ENCODE data around the gene CYP39A1. TPM values are rescaled to one million over a fixed set of nuclear protein-coding genes. Genes with fewer than 3 reads are reported as not detected.

CYP39A1 gene
- total and polyA plus RNA-seq, 10 of the 15 experiments (the other 5 are each of a cell fraction or from before 2014, with no cell fraction given), result not detected

DNA sequence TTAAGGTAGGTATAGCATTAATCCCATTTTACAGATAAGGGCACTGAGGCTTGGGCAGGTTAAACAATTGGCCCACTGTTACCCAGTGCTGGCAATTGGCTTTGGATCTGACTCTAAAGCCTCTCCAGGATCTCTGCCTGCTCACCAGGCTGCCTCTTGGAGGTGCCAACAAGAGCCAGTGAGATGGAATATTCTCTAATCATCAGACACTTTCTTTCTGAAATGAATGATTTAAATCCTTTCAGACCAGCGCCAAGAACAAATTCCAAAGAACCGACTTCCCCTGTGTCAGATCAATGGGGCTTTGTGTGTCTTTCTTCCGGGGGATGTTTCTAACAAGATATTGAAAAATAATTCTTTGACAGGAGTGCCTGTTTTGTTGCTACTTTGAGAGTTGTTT, 23.6 kb downstream of the CYP39A1 start:
- ChIA-PET SMC1A (ENCODE audit: uncharacterized antibody, unreplicated experiment) (interaction anchor here (2.0 kb wide), 1 partner anchor 539 kb away, joined by 6 read pairs; no protein-coding TSS in a partner anchor), POLR2A (no interaction called here), CTCF (interaction anchor here (2.2 kb wide), 1 partner anchor 409 kb away, joined by 9 read pairs; no protein-coding TSS in a partner anchor), RAD21 (ENCODE audit: unreplicated experiment) (no interaction called here)
- FAIRE-seq, result no peak
- BruUV-seq (replicated peaks), result no TSS peak
- Histone ChIP-seq H3K4me2 (ENCODE audit: control insufficient read depth, insufficient read depth) (no peak overlapping the region), H4K20me1 (ENCODE audit: control insufficient read depth, insufficient read depth) (no peaks in the 10 kb centered on the region), H3K27ac (ENCODE audit: control insufficient read depth, insufficient read depth) (no peak overlapping the region), H3K27me3 (replicated peaks in 1 of 2; ENCODE audit: control insufficient read depth in 2 of 2, insufficient read depth in 2 of 2, low read length in 1 of 2) (peaks cover 0 to 2% of the 10 kb centered on the region in 2 experiments; a peak in 1 of 4 replicates), H3K9me3 (replicated peaks; ENCODE audit: control insufficient read depth, insufficient read depth, low read length) (no peaks in the 10 kb centered on the region), H3K9ac (ENCODE audit: control insufficient read depth, insufficient read depth, low read length) (no peak overlapping the region), H3K36me3 (ENCODE audit: control insufficient read depth in 2 of 2, insufficient read depth in 2 of 2, low read length in 1 of 2) (no peaks in the 10 kb centered on the region), H3K4me1 (ENCODE audit: control insufficient read depth, insufficient read depth, low read length) (no peaks in the 10 kb centered on the region), H3K79me2 (ENCODE audit: control insufficient read depth, insufficient read depth, low read length) (no peaks in the 10 kb centered on the region), H2AFZ (ENCODE audit: control insufficient read depth, low read depth, low read length) (no peak overlapping the region), H3K4me3 (no peak overlapping the region)
- DNase-seq (ENCODE audit: low read depth, low spot score), result no peak
- intact Hi-C loops (cut with micrococcal nuclease; ENCODE audit: unreplicated experiment) (loop anchor here (5.0 kb wide), 1 partner anchor 697 kb away; no protein-coding TSS in a partner anchor), in situ Hi-C loops (cut with MboI) (loop anchor here (25.0 kb wide), 1 partner anchor 542 kb away; no protein-coding TSS in a partner anchor)
- TF ChIP-seq GATAD2B (conservative IDR thresholded peaks at IDR 0.05; ENCODE audit: low read depth) (no peak), ZNF274 (IDR thresholded peaks at IDR 0.05; ENCODE audit: insufficient read depth, insufficient read length) (no peak), EZH2 (IDR thresholded peaks at IDR 0.05; ENCODE audit: borderline replicate concordance, control insufficient read depth, low read depth, low read length) (no peak), MYB (IDR thresholded peaks at IDR 0.05; ENCODE audit: borderline replicate concordance, low read depth, low read length) (no peak), PML (IDR thresholded peaks at IDR 0.05; ENCODE audit: low read length) (no peak), SMAD5 (IDR thresholded peaks at IDR 0.05; ENCODE audit: low read depth) (no peak), MYC (IDR thresholded peaks at IDR 0.05; ENCODE audit: insufficient read depth, insufficient read length, insufficient replicate concordance, low read length, severe bottlenecking) (no peak), IKZF2 (IDR thresholded peaks at IDR 0.05) (no peak)
- TF ChIP-seq, protein P1, sequence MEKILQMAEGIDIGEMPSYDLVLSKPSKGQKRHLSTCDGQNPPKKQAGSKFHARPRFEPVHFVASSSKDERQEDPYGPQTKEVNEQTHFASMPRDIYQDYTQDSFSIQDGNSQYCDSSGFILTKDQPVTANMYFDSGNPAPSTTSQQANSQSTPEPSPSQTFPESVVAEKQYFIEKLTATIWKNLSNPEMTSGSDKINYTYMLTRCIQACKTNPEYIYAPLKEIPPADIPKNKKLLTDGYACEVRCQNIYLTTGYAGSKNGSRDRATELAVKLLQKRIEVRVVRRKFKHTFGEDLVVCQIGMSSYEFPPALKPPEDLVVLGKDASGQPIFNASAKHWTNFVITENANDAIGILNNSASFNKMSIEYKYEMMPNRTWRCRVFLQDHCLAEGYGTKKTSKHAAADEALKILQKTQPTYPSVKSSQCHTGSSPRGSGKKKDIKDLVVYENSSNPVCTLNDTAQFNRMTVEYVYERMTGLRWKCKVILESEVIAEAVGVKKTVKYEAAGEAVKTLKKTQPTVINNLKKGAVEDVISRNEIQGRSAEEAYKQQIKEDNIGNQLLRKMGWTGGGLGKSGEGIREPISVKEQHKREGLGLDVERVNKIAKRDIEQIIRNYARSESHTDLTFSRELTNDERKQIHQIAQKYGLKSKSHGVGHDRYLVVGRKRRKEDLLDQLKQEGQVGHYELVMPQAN (conservative IDR thresholded peaks at IDR 0.05), result no peak
- TF ChIP-seq, protein P2, sequence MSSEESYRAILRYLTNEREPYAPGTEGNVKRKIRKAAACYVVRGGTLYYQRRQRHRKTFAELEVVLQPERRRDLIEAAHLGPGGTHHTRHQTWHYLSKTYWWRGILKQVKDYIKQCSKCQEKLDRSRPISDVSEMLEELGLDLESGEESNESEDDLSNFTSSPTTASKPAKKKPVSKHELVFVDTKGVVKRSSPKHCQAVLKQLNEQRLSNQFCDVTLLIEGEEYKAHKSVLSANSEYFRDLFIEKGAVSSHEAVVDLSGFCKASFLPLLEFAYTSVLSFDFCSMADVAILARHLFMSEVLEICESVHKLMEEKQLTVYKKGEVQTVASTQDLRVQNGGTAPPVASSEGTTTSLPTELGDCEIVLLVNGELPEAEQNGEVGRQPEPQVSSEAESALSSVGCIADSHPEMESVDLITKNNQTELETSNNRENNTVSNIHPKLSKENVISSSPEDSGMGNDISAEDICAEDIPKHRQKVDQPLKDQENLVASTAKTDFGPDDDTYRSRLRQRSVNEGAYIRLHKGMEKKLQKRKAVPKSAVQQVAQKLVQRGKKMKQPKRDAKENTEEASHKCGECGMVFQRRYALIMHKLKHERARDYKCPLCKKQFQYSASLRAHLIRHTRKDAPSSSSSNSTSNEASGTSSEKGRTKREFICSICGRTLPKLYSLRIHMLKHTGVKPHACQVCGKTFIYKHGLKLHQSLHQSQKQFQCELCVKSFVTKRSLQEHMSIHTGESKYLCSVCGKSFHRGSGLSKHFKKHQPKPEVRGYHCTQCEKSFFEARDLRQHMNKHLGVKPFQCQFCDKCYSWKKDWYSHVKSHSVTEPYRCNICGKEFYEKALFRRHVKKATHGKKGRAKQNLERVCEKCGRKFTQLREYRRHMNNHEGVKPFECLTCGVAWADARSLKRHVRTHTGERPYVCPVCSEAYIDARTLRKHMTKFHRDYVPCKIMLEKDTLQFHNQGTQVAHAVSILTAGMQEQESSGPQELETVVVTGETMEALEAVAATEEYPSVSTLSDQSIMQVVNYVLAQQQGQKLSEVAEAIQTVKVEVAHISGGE (CRISPR knock-in tag; IDR thresholded peaks at IDR 0.05), result no peak
- 47% methylated on average over 3 of the region's 3 CpGs for WGBS (ENCODE audit: insufficient coverage, insufficient replicate concordance, low lambda C conversion rate, missing lambda C conversion rate)
- ATAC-seq, result no peak

All from GM12878 (cell line).